Fibroblast of lung (primary cell): ENCODE results near the gene DDB1.

Source experiments
- EZH2 ChIP-seq: IDR thresholded peaks from 2 replicates; pipeline ENCODE4 v1.5.1; 2012; ENCODE audit warnings: low read length, control low read depth, mild to moderate bottlenecking; ENCODE audit errors: missing control alignments
- TF ChIP-seq, protein P1 (sequence below), 2 donors: IDR thresholded peaks in 1 of 2; conservative IDR thresholded peaks in 1 of 2; 1 replicate in 1 of 2; 2 replicates in 1 of 2; pipeline ENCODE4 v1.5.1; 2011 to 2012; ENCODE audit warnings: low read length in 2 of 2, control low read depth in 1 of 2, inconsistent platforms in 1 of 2, low read depth in 1 of 2, mild to moderate bottlenecking in 1 of 2

DNA sequence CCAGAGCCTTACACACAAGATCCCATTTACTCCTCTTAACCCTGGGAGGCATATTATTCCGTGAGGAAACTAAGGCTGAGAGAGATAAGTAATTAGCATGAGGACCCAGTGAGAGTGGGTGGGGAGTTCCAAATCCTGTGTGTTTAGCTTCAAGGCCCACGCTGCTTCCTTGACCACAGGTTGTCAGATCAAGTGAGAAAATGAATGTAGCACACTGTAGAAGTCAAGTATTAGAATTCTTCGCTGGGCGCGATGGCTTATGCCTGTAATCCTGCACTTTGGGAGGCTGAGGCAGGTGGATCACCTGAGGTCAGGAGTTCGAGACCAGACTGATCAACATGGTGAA lies 25.0 kb upstream of the DDB1 start:
- TF ChIP-seq, protein P1, sequence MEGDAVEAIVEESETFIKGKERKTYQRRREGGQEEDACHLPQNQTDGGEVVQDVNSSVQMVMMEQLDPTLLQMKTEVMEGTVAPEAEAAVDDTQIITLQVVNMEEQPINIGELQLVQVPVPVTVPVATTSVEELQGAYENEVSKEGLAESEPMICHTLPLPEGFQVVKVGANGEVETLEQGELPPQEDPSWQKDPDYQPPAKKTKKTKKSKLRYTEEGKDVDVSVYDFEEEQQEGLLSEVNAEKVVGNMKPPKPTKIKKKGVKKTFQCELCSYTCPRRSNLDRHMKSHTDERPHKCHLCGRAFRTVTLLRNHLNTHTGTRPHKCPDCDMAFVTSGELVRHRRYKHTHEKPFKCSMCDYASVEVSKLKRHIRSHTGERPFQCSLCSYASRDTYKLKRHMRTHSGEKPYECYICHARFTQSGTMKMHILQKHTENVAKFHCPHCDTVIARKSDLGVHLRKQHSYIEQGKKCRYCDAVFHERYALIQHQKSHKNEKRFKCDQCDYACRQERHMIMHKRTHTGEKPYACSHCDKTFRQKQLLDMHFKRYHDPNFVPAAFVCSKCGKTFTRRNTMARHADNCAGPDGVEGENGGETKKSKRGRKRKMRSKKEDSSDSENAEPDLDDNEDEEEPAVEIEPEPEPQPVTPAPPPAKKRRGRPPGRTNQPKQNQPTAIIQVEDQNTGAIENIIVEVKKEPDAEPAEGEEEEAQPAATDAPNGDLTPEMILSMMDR (conservative IDR thresholded peaks at IDR 0.05 in 1 of 2, IDR thresholded peaks at IDR 0.05 in 1 of 2; ENCODE audit: low read depth in 1 of 2, low read length in 2 of 2) = no peak
- TF ChIP-seq EZH2 = no peak
